Vagina (tissue), 2 donors: ENCODE measurements around the gene CIDEA. TPM values are rescaled to one million over a fixed set of nuclear protein-coding genes. Genes with fewer than 3 reads are reported as not detected.

Experiments used
- DNase-seq, 2 donors: peaks; one replicate each; pipeline ENCODE4 v3.0.0-alpha.2; 2017; ENCODE audit errors: extremely low spot score in 2 of 2
- H3K27ac ChIP-seq: fragments of 200-600 bp; sonication (generic); one replicate; pipeline ENCODE4 v1.5.1; 2019
- H3K27me3 ChIP-seq: fragments of 200-600 bp; sonication (generic); one replicate; pipeline ENCODE4 v1.5.1; 2019
- H3K36me3 ChIP-seq, 2 donors: fragments of 200-600 bp; sonication (generic); one replicate each; pipeline ENCODE4 v1.5.1; 2017 to 2019
- H3K4me1 ChIP-seq: fragments of 200-600 bp; sonication (generic); one replicate; pipeline ENCODE4 v1.5.1; 2019
- H3K4me3 ChIP-seq, 2 donors: fragments of 200-600 bp; sonication (generic); 1 replicate in 1 of 2; 2 replicates in 1 of 2; pipeline ENCODE4 v1.5.1; 2016 to 2019
- H3K9me3 ChIP-seq: fragments of 200-600 bp; sonication (generic); one replicate; pipeline ENCODE4 v1.5.1; 2019
- POLR2A ChIP-seq, 2 donors: fragments of 450-650 bp; IDR thresholded peaks; one replicate each; pipeline ENCODE4 v1.6.1; 2017; ENCODE audit warnings: antibody characterized with exemption in 2 of 2, mild to moderate bottlenecking in 2 of 2, moderate library complexity in 2 of 2
- POLR2AphosphoS5 ChIP-seq, 2 donors: sonication (generic); formaldehyde crosslinking; IDR thresholded peaks; one replicate each; pipeline ENCODE4 v1.9.0; 2017; ENCODE audit warnings: antibody characterized with exemption in 2 of 2, mild to moderate bottlenecking in 2 of 2, low read depth in 1 of 2; ENCODE audit not compliant: insufficient read depth in 1 of 2
- intact Hi-C: fragments of 100-400 bp; cut with DNase I; formaldehyde crosslinking; loops from one replicate; pipeline ENCODE4 v1.15.1; 2023
- total RNA-seq: library from RNA; depleted of rRNA; stranded (reverse); fragments of >200 nt; gene quantifications from one replicate; pipeline ENCODE4 v1.2.3, GENCODE V29; 2016
- TF ChIP-seq, protein P1 (sequence below), 3 experiments: fragments of 450-650 bp in 2 of 3; fragments of 200-600 bp in 1 of 3; sonication (generic) in 1 of 3; IDR thresholded peaks; one replicate each; pipeline ENCODE4 v1.5.1; 2017 to 2019; ENCODE audit warnings: antibody characterized with exemption in 3 of 3, mild to moderate bottlenecking in 2 of 3, moderate library complexity in 2 of 3

Gene CIDEA
- total RNA-seq, 1 donor from 2014 or later = 2.7 TPM

DNA sequence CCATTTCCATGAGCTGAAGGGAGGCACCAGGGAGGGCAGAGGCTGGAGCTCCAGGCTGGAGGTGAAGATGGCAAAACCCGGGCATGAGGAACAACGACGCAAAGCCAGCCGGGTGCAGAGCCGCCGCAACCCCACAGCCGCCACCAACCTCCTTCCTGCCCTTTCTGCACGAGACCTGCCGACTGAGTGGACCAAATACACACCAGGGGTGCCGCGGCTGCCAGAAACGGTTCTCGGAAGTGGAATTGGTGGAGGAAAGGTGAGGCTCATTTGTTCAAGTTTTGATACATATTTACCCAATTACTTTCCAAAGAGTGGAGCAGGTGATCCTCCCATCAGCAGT, 8.4 kb upstream of the CIDEA start:
- Histone ChIP-seq H3K9me3 (no peaks in the 10 kb centered on the region), H3K4me1 (no peaks in the 10 kb centered on the region), H3K27ac (no peak overlapping the region), H3K36me3 (no peaks in the 10 kb centered on the region), H3K4me3 (no peak overlapping the region), H3K27me3 (no peaks in the 10 kb centered on the region)
- TF ChIP-seq POLR2A (IDR thresholded peaks at IDR 0.05) = no peak
- no peak for TF ChIP-seq POLR2AphosphoS5 (IDR thresholded peaks at IDR 0.05; ENCODE audit: insufficient read depth in 1 of 2, low read depth in 1 of 2)
- TF ChIP-seq, protein P1, sequence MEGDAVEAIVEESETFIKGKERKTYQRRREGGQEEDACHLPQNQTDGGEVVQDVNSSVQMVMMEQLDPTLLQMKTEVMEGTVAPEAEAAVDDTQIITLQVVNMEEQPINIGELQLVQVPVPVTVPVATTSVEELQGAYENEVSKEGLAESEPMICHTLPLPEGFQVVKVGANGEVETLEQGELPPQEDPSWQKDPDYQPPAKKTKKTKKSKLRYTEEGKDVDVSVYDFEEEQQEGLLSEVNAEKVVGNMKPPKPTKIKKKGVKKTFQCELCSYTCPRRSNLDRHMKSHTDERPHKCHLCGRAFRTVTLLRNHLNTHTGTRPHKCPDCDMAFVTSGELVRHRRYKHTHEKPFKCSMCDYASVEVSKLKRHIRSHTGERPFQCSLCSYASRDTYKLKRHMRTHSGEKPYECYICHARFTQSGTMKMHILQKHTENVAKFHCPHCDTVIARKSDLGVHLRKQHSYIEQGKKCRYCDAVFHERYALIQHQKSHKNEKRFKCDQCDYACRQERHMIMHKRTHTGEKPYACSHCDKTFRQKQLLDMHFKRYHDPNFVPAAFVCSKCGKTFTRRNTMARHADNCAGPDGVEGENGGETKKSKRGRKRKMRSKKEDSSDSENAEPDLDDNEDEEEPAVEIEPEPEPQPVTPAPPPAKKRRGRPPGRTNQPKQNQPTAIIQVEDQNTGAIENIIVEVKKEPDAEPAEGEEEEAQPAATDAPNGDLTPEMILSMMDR (IDR thresholded peaks at IDR 0.05) = no peak
- DNase-seq = no peak
- intact Hi-C loops = no loop called here

DNA sequence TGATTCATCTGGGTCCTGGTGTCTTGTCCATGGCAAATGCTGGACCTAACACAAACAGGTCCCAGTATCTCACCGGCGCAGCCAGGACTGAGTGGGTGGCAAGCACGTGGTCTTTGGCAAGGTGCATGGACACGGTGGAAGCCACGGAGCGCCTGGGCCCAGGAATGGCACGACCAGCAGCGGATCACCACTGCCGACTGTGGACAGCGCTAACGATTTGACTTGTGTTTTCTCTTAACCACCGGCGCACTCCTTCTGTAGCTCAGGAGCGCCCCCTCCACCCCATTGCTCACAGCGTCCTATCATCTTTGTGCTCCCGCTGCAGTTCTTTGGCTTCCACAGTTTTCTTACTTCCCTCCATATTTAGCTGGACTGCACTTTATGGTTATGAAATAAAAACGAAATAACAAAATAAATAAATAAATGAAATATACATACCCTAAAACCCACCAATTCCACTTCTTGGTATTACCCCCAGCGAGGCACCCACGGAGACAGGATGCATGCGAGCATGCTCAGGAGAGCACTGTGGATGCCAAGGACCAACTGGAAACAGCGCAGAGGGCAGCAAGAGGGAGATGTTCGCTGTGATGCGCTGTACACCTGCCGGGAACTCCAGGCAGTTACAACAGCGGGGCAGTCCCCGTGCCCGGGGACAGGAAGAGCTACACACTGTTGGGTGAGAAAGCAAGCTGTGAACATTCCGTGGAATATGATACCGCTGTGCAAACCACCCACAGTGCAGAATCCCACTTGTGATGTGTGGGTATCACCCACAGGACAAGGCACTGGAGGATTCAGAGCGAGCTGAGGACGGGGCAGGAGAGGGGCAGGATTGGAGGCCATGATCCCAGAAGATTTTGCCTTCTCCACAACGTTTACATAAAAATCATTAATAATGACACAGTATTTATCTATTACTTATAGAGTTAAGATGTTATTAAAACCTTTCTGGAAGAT, 7.0 kb upstream of the CIDEA start:
- Histone ChIP-seq H3K27me3 (no peaks in the 10 kb centered on the region), H3K4me3 (no peak overlapping the region), H3K27ac (no peak overlapping the region), H3K9me3 (no peaks in the 10 kb centered on the region), H3K4me1 (no peaks in the 10 kb centered on the region), H3K36me3 (no peaks in the 10 kb centered on the region)
- TF ChIP-seq, protein P1 (IDR thresholded peaks at IDR 0.05) = no peak
- TF ChIP-seq POLR2AphosphoS5 (IDR thresholded peaks at IDR 0.05; ENCODE audit: insufficient read depth in 1 of 2, low read depth in 1 of 2) = no peak
- TF ChIP-seq POLR2A (IDR thresholded peaks at IDR 0.05) = no peak
- no peak for DNase-seq
- intact Hi-C loops = no loop called here

DNA sequence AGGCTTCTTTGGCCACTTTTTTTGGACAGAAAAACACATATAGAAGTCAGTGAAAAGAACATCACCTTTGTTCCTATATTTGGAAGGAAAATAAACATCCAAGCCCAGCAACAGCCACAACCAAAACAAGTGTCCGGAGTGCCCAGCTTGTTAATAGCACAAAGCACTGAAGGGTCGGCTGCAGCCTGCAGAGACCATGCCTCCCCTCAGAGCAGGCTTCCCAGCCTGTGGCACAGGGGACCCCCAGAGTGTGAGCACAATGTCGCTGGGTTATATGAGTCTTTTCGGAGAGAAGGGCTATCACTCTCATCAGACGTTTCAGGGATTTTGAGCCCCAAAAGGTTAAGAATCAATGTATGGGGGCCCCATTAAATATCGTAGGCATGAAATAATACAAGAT, 6.2 kb upstream of the CIDEA start:
- DNase-seq = no peak
- TF ChIP-seq, protein P1 (IDR thresholded peaks at IDR 0.05) = no peak
- TF ChIP-seq POLR2AphosphoS5 (IDR thresholded peaks at IDR 0.05; ENCODE audit: insufficient read depth in 1 of 2, low read depth in 1 of 2) (no peak), POLR2A (IDR thresholded peaks at IDR 0.05) (no peak)
- H3K4me3 ChIP-seq = no peak overlapping the region
- no peaks in the 10 kb centered on the region for H3K4me1 ChIP-seq
- no peaks in the 10 kb centered on the region for H3K9me3 ChIP-seq
- intact Hi-C loops = no loop called here
- H3K27me3 ChIP-seq = no peaks in the 10 kb centered on the region
- H3K36me3 ChIP-seq = no peaks in the 10 kb centered on the region
- H3K27ac ChIP-seq = no peak overlapping the region

DNA sequence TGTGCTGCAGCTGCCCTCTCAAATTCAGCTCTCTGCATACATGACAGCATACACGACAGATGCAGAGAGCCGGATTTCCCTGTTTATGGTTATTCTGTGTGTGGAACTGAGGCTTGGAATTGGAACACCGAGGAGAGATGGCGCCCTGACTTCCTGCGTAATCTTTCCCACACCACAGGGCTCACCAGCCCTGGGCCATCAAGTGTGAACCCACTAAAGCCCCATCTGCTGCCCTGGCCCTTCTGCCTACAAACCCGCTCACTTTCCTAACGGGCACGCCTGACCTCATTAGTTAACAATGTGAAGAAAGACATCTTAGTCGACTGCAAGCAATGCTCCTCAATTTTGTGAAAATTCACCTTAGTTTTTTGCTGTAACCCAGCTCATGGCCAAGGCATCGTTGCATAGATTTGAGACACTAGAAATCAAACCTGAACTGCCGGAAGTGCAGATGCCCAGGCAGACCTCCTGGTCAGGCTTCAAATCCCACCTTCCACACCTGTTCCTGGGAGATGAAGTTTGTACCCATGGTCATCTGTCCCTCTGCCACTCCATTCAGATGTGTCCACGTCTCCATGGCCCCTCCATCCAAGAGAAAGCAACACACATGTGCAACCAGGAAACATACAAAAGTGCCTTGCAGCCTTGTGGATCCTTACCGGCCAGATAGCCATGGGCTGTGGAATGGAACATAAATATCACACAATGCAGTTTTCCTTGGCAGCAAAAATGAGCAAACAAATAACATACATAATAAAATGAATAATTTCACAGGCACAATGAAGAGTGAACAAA, 5.0 kb upstream of the CIDEA start:
- DNase-seq = no peak
- peaks cover 11% of the 10 kb centered on the region for H3K4me1 ChIP-seq
- peaks cover 6% of the 10 kb centered on the region for H3K27me3 ChIP-seq
- no peak overlapping the region for H3K27ac ChIP-seq
- no peak overlapping the region for H3K4me3 ChIP-seq
- no peaks in the 10 kb centered on the region for H3K36me3 ChIP-seq
- H3K9me3 ChIP-seq = no peaks in the 10 kb centered on the region
- intact Hi-C loops = no loop called here
- TF ChIP-seq POLR2A (IDR thresholded peaks at IDR 0.05) = no peak
- TF ChIP-seq, protein P1 (IDR thresholded peaks at IDR 0.05) = no peak
- no peak for TF ChIP-seq POLR2AphosphoS5 (IDR thresholded peaks at IDR 0.05; ENCODE audit: insufficient read depth in 1 of 2, low read depth in 1 of 2)
